Globus pallidus (tissue), 1 donor: ENCODE results near the gene C13orf46.

Experiments used
- DNase-seq: peaks from one replicate; pipeline ENCODE4 v3.0.0-alpha.2; 2015; ENCODE audit warnings: low spot score

C13orf46 gene

DNA sequence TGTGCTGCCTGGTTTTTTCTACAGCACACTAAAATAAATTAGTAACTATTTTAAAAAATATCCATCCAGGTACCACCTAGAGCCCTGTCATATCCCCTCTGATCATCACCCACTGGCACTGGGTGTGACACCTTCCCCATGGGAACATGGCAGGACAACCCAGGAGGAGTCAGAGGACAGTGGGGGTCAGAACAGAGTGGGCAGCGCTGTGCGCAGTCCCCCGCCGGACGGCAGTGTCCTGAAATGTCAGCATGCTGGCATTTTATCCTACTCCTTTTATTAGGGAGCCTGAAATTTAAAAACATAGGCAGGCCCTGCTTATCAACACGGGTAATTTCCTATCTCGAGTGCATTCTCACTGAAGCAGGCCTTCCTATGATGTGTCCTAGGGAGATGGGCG is 67.9 kb downstream of the C13orf46 start:
- DNase-seq, result no peak

- no peak for DNase-seq
Observed at GRCh38 chr13:113905018-113905417, 68.9 kb downstream of the C13orf46 start.

- DNase-seq, result peak; percentile 58
Observed at GRCh38 chr13:113904411-113904810, 69.5 kb downstream of the C13orf46 start.

- no peak for DNase-seq
Observed at GRCh38 chr13:113903912-113904311, 70.0 kb downstream of the C13orf46 start.
